Liver (tissue), 9 donors: ENCODE results near the gene CDC37. TPM values are rescaled to one million over a fixed set of nuclear protein-coding genes. Genes with fewer than 3 reads are reported as not detected.

Experiments used
- DNase-seq: peaks from one replicate; pipeline ENCODE4 v3.0.0-alpha.2; 2017; ENCODE audit warnings: low spot score
- H3K27ac ChIP-seq, 2 donors: one replicate each; pipeline ENCODE4 v1.7.0; 2013; ENCODE audit warnings: inconsistent platforms in 2 of 2, low read length in 2 of 2, control low read depth in 1 of 2, low read depth in 1 of 2, mild to moderate bottlenecking in 1 of 2
- H3K27me3 ChIP-seq, 4 donors: one replicate each; pipeline versions ENCODE4 v1.6.1 to v1.7.0; 2013; ENCODE audit warnings: low read length in 3 of 4, inconsistent platforms in 1 of 4, mild to moderate bottlenecking in 1 of 4, moderate library complexity in 1 of 4; ENCODE audit not compliant: control insufficient read depth in 4 of 4, insufficient read depth in 4 of 4
- H3K36me3 ChIP-seq, 4 donors: one replicate each; pipeline versions ENCODE4 v1.6.1 to v1.7.0; 2013; ENCODE audit warnings: low read length in 3 of 4, mild to moderate bottlenecking in 3 of 4, low read depth in 1 of 4, moderate library complexity in 1 of 4; ENCODE audit not compliant: control insufficient read depth in 4 of 4, insufficient read depth in 3 of 4
- H3K4me1 ChIP-seq, 4 donors: one replicate each; pipeline versions ENCODE4 v1.6.1 to v1.7.0; 2013; ENCODE audit warnings: low read length in 3 of 4, mild to moderate bottlenecking in 3 of 4, moderate library complexity in 1 of 4; ENCODE audit not compliant: control insufficient read depth in 4 of 4, insufficient read depth in 4 of 4
- H3K4me3 ChIP-seq, 3 donors: one replicate each; pipeline versions ENCODE4 v1.6.1 to v1.7.0; 2013; ENCODE audit warnings: low read length in 3 of 3, control low read depth in 1 of 3, low read depth in 1 of 3, mild to moderate bottlenecking in 1 of 3
- H3K9ac ChIP-seq, 2 donors: one replicate each; pipeline ENCODE4 v1.7.0; 2013; ENCODE audit warnings: low read length in 2 of 2, mild to moderate bottlenecking in 2 of 2, moderate library complexity in 2 of 2, control low read depth in 1 of 2, low read depth in 1 of 2
- H3K9me3 ChIP-seq, 4 donors: one replicate each; pipeline versions ENCODE4 v1.6.1 to v1.7.0; 2013; ENCODE audit warnings: low read length in 3 of 4; ENCODE audit not compliant: control insufficient read depth in 4 of 4
- EGR1 ChIP-seq, 2 donors: IDR thresholded peaks; 2 replicates each; pipeline ENCODE4 v1.6.1; 2016 to 2018; ENCODE audit warnings: antibody characterized with exemption in 2 of 2, low read depth in 2 of 2
- FOXA1 ChIP-seq: IDR thresholded peaks from 2 replicates; pipeline ENCODE4 v1.6.1; 2016; ENCODE audit warnings: antibody characterized with exemption
- FOXA2 ChIP-seq: IDR thresholded peaks from 2 replicates; pipeline ENCODE4 v1.6.1; 2016; ENCODE audit warnings: antibody characterized with exemption
- GABPA ChIP-seq, 2 donors: IDR thresholded peaks in 1 of 2; conservative IDR thresholded peaks in 1 of 2; 2 replicates each; pipeline ENCODE4 v1.6.1; 2016; ENCODE audit warnings: antibody characterized with exemption in 2 of 2, mild to moderate bottlenecking in 1 of 2, moderate library complexity in 1 of 2
- HNF4A ChIP-seq, 2 donors: conservative IDR thresholded peaks; 2 replicates each; pipeline ENCODE4 v1.6.1; 2016; ENCODE audit warnings: antibody characterized with exemption in 2 of 2, mild to moderate bottlenecking in 2 of 2
- HNF4G ChIP-seq: IDR thresholded peaks from 2 replicates; pipeline ENCODE4 v1.6.1; 2016; ENCODE audit warnings: antibody characterized with exemption
- JUND ChIP-seq, 2 donors: IDR thresholded peaks; 2 replicates each; pipeline ENCODE4 v1.6.1; 2016; ENCODE audit warnings: antibody characterized with exemption in 2 of 2
- NR2F2 ChIP-seq: IDR thresholded peaks from 2 replicates; pipeline ENCODE4 v1.6.1; 2016; ENCODE audit warnings: antibody characterized with exemption
- RAD21 ChIP-seq, 2 donors: IDR thresholded peaks; 2 replicates each; pipeline ENCODE4 v1.6.1; 2016; ENCODE audit warnings: antibody characterized with exemption in 2 of 2, mild to moderate bottlenecking in 2 of 2
- RXRA ChIP-seq, 2 donors: IDR thresholded peaks; 2 replicates each; pipeline ENCODE4 v1.6.1; 2017 to 2018; ENCODE audit warnings: antibody characterized with exemption in 2 of 2, mild to moderate bottlenecking in 1 of 2
- SP1 ChIP-seq: IDR thresholded peaks from 2 replicates; pipeline ENCODE4 v1.6.1; 2018; ENCODE audit warnings: antibody characterized with exemption, mild to moderate bottlenecking
- TAF1 ChIP-seq: conservative IDR thresholded peaks from 2 replicates; pipeline ENCODE4 v1.6.1; 2016; ENCODE audit warnings: antibody characterized with exemption, mild to moderate bottlenecking
- YY1 ChIP-seq: IDR thresholded peaks from 2 replicates; pipeline ENCODE4 v1.6.1; 2016; ENCODE audit warnings: antibody characterized with exemption, mild to moderate bottlenecking
- WGBS: extraction: QIAGEN DNeasy Blood & Tissue Kit; methylation state at CpG from one replicate; pipeline ENCODE4 v1.1.7; 2013; 5-methylcytosine and 5-hydroxymethylcytosine counted together
- polyA plus RNA-seq, 2 donors: library from polyadenylated mRNA; stranded (reverse) in 1 of 2; unstranded in 1 of 2; fragments of 200-250 nt in 1 of 2; fragments of >200 nt in 1 of 2; fragmentation: Nextera tagmentation in 1 of 2; extraction: Ambion mirVana in 1 of 2; gene quantifications; one replicate each; pipeline versions ENCODE4 v1.2.1 to v1.2.3, GENCODE V29; 2013 to 2015
- total RNA-seq, 2 donors: library from RNA; depleted of rRNA; stranded (reverse); fragments of >200 nt; gene quantifications; one replicate each; pipeline ENCODE4 v1.2.3, GENCODE V29; 2014
- TF ChIP-seq, protein P1 (sequence below): IDR thresholded peaks from 2 replicates; pipeline ENCODE4 v1.6.1; 2016; ENCODE audit warnings: antibody characterized with exemption
- TF ChIP-seq, protein P2 (sequence below): fragments of 150-350 bp; IDR thresholded peaks from 2 replicates; pipeline ENCODE4 v1.5.1; 2017; ENCODE audit warnings: improper control_type of control experiment, low read depth, low read length; ENCODE audit not compliant: missing input control
- TF ChIP-seq, protein P3 (sequence below): IDR thresholded peaks from 2 replicates; pipeline ENCODE4 v1.6.1; 2016; ENCODE audit warnings: antibody characterized with exemption
- TF ChIP-seq, protein P4 (sequence below): IDR thresholded peaks from 2 replicates; pipeline ENCODE4 v1.6.1; 2016; ENCODE audit warnings: antibody characterized with exemption
- TF ChIP-seq, protein P5 (sequence below): IDR thresholded peaks from 2 replicates; pipeline ENCODE4 v1.6.1; 2016; ENCODE audit warnings: antibody characterized with exemption, mild to moderate bottlenecking
- donor health status: healthy.
- donor health status: healthy.
- donor health status: healthy.
- donor health status: healthy.
- donor health status: healthy.

CDC37 gene
- total and polyA plus RNA-seq, 4 donors = 46.0 to 69.9 (median 56.8) TPM

DNA sequence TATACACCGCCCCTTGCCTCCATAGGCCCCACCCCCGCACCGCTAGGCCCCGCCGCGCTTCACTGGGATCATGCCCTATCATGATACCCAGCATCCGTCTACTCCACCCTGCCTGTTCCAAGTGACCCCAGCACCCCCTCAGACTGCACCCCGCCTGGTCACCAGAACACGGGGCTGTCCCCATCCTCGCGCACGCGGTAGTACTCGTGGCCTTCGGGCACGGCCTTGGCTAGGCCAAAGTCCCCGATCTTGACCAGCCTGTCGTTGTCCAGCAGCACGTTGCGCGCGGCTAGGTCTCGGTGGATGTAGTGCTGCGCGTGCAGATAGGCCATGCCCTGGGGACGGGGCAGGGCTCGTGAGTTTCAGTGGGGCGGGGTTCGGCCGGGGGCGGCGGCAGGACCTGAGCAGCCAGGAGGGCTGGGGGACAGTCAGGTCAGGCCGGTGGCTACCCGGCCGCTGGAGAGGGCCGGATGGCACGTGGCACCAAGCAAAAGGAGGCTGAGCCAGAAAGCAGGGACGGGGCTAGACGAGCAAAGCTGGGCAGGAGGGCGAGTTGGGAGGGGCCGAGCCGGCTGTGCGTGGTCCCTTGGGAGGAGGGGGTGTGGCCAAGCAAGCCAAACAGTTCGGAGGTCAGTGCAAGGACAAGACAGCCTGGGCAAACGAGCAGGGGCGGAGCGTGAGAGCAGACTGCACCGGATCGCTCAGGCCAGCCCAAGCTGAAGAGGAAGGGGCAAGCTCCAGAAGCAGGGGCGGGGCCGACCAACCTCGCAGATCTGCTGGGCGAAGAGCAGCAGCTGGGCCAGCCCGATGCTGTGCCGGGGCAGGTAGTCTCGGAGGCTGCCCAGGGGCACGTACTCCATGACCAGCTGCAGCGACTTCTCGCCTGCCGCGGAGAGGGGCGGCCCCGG is 50.3 kb downstream of the CDC37 start (continued):
- TF ChIP-seq, protein P1, sequence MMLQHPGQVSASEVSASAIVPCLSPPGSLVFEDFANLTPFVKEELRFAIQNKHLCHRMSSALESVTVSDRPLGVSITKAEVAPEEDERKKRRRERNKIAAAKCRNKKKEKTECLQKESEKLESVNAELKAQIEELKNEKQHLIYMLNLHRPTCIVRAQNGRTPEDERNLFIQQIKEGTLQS = no peak
- TF ChIP-seq HNF4G (peak; percentile 25), SP1 (peak; percentile 91)

DNA sequence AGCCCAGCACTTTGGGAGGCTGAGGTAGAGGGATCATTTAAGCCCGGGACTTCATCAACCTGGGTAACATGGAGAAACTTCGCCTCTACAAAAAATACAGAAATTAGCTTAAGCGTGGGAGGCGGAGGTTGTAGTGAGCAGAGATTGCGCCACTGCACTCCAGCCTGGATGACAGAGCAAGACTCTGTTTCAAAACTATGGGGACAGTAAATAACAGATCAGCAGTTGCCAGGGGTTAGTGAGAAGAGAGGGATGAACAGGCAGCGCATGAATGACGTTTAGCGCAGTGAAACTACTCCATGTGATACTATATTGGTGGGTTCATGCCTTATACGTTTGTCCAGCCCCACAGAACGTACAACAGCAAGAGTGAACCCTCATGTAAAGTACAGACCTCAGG is 56.8 kb downstream of the CDC37 start:
- Histone ChIP-seq H3K9ac (peak overlapping the region in 1 of 2 donors; percentile 5), H3K4me1 (peaks cover 0 to 6% (median 0%) of the 10 kb centered on the region in 4 donors), H3K9me3 (no peaks in the 10 kb centered on the region), H3K36me3 (peaks cover 2 to 10% (median 6%) of the 10 kb centered on the region in 4 donors), H3K27ac (peak overlapping the region; percentile 65 to 88), H3K27me3 (no peaks in the 10 kb centered on the region), H3K4me3 (no peak overlapping the region)
- no peak for DNase-seq
- TF ChIP-seq NR2F2 = no peak
- TF ChIP-seq GABPA (IDR thresholded peaks at IDR 0.05 in 1 of 2, conservative IDR thresholded peaks at IDR 0.05 in 1 of 2) = peak in 1 of 2 donors; percentile 30
- TF ChIP-seq, protein P2, sequence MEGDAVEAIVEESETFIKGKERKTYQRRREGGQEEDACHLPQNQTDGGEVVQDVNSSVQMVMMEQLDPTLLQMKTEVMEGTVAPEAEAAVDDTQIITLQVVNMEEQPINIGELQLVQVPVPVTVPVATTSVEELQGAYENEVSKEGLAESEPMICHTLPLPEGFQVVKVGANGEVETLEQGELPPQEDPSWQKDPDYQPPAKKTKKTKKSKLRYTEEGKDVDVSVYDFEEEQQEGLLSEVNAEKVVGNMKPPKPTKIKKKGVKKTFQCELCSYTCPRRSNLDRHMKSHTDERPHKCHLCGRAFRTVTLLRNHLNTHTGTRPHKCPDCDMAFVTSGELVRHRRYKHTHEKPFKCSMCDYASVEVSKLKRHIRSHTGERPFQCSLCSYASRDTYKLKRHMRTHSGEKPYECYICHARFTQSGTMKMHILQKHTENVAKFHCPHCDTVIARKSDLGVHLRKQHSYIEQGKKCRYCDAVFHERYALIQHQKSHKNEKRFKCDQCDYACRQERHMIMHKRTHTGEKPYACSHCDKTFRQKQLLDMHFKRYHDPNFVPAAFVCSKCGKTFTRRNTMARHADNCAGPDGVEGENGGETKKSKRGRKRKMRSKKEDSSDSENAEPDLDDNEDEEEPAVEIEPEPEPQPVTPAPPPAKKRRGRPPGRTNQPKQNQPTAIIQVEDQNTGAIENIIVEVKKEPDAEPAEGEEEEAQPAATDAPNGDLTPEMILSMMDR = no peak
- TF ChIP-seq JUND (IDR thresholded peaks at IDR 0.05) = peak in 1 of 2 donors; percentile 67
- peak; percentile 78 for TF ChIP-seq FOXA1
- peak; percentile 76 for TF ChIP-seq TAF1
- TF ChIP-seq, protein P3, sequence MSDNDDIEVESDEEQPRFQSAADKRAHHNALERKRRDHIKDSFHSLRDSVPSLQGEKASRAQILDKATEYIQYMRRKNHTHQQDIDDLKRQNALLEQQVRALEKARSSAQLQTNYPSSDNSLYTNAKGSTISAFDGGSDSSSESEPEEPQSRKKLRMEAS = peak; percentile 65
- TF ChIP-seq, protein P1 = no peak
- TF ChIP-seq, protein P4, sequence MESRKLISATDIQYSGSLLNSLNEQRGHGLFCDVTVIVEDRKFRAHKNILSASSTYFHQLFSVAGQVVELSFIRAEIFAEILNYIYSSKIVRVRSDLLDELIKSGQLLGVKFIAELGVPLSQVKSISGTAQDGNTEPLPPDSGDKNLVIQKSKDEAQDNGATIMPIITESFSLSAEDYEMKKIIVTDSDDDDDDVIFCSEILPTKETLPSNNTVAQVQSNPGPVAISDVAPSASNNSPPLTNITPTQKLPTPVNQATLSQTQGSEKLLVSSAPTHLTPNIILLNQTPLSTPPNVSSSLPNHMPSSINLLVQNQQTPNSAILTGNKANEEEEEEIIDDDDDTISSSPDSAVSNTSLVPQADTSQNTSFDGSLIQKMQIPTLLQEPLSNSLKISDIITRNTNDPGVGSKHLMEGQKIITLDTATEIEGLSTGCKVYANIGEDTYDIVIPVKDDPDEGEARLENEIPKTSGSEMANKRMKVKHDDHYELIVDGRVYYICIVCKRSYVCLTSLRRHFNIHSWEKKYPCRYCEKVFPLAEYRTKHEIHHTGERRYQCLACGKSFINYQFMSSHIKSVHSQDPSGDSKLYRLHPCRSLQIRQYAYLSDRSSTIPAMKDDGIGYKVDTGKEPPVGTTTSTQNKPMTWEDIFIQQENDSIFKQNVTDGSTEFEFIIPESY = peak; percentile 69
- TF ChIP-seq HNF4G = peak; percentile 33
- peak; percentile 97 for TF ChIP-seq EGR1 (IDR thresholded peaks at IDR 0.05; ENCODE audit: low read depth in 2 of 2)
- TF ChIP-seq YY1 = peak; percentile 89
- TF ChIP-seq RAD21 (IDR thresholded peaks at IDR 0.05) = peak in 1 of 2 donors; percentile 47
- peak; percentile 89 for TF ChIP-seq SP1
- TF ChIP-seq RXRA (IDR thresholded peaks at IDR 0.05) = peak; percentile 40 to 86
- TF ChIP-seq HNF4A (conservative IDR thresholded peaks at IDR 0.05) = peak; percentile 57 to 76
- TF ChIP-seq, protein P5, sequence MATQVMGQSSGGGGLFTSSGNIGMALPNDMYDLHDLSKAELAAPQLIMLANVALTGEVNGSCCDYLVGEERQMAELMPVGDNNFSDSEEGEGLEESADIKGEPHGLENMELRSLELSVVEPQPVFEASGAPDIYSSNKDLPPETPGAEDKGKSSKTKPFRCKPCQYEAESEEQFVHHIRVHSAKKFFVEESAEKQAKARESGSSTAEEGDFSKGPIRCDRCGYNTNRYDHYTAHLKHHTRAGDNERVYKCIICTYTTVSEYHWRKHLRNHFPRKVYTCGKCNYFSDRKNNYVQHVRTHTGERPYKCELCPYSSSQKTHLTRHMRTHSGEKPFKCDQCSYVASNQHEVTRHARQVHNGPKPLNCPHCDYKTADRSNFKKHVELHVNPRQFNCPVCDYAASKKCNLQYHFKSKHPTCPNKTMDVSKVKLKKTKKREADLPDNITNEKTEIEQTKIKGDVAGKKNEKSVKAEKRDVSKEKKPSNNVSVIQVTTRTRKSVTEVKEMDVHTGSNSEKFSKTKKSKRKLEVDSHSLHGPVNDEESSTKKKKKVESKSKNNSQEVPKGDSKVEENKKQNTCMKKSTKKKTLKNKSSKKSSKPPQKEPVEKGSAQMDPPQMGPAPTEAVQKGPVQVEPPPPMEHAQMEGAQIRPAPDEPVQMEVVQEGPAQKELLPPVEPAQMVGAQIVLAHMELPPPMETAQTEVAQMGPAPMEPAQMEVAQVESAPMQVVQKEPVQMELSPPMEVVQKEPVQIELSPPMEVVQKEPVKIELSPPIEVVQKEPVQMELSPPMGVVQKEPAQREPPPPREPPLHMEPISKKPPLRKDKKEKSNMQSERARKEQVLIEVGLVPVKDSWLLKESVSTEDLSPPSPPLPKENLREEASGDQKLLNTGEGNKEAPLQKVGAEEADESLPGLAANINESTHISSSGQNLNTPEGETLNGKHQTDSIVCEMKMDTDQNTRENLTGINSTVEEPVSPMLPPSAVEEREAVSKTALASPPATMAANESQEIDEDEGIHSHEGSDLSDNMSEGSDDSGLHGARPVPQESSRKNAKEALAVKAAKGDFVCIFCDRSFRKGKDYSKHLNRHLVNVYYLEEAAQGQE = peak; percentile 84
- peak; percentile 87 for TF ChIP-seq FOXA2
- 26% methylated on average over 10 of the region's 10 CpGs for WGBS
